T follicular helper cell (primary cell): Measurements from ENCODE around the gene LRRC71.
A peak's percentile ranks its signal among the peaks of the same experiment; 100 is the strongest.
"Not testable (repeated sequence)": the region's sequence is repeated elsewhere in the genome, so short reads cannot be mapped to it uniquely, and the experiment has no call there.

ENCODE experiments used
- DNase-seq: peaks from one replicate; pipeline ENCODE4 v3.0.0-alpha.2; 2020; ENCODE audit warnings: low read depth

LRRC71 gene

DNA sequence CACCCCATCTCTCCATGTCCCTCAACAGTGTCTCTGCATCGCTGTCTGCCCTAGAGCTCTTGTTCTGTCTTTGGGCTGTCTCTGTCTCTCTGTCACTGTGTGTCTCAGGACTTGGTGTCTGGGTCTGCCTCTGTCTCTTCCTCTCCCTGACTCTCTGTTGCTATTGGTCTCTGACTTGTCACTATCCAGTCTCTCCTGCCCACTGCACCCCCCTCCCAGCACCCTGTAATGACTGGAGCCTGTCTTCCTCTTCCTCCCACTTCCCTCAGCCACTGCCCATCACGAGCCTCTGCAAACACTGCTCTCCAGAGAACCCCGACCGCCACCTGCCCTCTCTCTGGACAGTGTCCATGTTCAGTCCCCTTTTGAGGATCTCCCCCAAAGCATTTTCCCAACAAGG, 14.8 kb upstream of the LRRC71 start:
- DNase-seq = no peak

DNA sequence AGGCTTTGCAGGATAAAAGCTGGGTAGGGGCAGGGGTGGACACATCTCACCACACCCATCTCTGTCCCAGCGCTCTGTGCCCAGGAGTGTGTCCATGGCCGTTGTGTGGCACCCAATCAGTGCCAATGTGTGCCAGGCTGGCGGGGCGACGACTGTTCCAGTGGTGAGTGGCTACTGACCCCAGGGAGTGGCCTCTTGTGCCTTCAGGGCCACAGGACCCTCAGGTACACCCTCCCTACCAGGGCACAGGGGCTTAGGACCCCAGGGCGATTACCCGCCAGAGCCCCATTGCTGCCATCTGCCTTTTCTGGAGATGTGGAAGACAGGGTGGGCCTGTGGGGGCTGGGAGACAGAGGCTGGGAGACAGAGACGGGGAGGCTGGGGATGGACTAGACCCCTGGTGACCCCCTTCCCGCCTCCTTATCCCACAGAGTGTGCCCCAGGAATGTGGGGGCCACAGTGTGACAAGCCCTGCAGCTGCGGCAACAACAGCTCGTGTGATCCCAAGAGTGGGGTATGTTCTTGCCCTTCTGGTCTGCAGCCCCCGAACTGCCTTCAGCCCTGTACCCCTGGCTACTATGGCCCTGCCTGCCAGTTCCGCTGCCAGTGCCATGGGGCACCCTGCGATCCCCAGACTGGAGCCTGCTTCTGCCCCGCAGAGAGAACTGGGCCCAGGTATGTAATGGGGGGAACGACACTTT, 14.1 kb upstream of the LRRC71 start:
- DNase-seq = no peak

DNA sequence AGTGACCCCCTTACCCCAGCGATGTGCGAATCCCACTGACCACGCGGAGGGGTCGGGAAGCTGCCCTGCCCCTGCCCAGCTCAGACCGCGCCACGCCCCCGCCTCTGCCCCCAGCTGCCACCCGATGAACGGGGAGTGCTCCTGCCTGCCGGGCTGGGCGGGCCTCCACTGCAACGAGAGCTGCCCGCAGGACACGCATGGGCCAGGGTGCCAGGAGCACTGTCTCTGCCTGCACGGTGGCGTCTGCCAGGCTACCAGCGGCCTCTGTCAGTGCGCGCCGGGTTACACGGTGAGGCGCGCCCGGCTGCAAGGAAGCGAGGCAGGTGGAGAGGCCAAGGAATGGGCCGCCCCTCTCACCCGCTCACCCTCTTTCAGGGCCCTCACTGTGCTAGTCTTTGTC, 11.9 kb upstream of the LRRC71 start:
- no peak for DNase-seq

DNA sequence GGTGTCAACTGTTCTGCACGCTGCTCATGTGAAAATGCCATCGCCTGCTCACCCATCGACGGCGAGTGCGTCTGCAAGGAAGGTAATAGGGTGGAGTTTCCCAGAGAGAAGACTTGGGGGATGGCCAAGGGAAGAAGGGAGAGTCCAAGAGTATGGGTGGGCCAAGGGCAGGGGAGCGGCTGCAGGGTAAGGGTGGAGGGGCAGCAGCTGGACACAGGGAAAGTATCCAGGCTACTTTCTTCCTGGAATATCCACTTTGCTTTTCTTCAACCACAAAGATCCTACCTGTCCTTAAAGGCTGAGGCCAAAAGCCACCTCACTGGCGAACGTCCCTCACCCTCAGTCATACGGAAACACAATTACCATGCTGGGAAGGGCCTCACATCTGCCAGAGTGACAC, 11.5 kb upstream of the LRRC71 start:
- no peak for DNase-seq

DNA sequence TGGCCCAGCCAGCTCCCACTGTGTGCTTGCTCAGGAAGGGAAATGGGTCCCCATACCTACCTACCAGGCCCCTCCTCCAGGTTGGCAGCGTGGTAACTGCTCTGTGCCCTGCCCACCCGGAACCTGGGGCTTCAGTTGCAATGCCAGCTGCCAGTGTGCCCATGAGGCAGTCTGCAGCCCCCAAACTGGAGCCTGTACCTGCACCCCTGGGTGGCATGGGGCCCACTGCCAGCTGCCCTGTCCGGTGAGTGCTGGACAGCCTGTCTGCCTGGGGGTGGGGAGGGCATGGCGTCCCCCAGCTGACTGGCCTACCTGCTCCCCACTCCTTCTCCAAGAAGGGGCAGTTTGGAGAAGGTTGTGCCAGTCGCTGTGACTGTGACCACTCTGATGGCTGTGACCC, 10.8 kb upstream of the LRRC71 start:
- DNase-seq = no peak

DNA sequence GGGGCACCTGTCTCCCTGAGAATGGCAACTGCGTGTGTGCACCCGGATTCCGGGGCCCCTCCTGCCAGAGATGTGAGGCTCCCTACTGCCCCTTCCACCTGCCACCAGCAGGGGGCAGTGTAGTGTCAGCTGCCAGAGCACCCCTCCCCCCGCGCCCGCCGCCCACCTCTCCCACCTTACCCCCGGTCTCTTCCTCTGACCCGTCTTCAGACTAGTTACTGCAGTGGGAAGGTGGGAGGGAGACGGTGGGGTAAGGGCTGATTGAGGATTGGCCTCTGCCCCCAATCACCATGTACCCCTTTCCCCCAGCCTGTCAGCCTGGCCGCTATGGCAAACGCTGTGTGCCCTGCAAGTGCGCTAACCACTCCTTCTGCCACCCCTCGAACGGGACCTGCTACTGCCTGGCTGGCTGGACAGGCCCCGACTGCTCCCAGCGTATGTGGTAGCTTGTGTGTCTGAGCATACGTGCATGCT, 10.1 kb upstream of the LRRC71 start:
- peak; percentile 33 for DNase-seq

DNA sequence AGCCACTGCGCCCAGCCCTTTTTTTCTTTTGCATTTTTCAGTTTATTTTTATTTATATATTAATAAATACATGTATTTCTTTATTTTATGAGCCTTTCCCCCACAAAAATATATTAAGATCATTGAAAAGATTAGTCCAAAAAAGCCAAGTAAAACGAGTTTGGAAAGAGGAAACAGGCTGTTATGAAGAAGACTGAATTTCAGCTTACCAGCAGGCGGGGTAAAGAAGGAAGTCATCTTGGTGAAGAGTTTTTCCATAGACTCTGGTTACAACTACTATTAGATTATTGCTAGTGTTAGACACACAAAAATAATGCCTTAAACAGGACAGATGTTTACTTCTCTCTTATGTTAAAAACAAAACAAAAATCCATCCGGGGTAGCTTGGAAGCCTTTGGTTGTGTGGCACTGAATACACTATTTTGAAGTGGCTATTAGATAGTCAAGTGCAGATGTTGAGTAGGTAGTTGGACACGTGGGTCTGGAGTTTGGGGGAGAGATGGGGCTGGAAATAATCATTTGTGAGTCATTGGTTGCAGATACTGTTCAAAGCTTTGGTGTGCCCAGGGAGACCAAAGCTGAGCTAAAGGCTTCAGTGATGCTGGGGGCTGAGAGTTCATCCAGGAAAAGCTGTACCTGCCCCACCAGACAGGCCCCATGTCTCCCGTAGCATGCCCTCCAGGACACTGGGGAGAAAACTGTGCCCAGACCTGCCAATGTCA, 8.7 kb upstream of the LRRC71 start:
- DNase-seq = no peak

DNA sequence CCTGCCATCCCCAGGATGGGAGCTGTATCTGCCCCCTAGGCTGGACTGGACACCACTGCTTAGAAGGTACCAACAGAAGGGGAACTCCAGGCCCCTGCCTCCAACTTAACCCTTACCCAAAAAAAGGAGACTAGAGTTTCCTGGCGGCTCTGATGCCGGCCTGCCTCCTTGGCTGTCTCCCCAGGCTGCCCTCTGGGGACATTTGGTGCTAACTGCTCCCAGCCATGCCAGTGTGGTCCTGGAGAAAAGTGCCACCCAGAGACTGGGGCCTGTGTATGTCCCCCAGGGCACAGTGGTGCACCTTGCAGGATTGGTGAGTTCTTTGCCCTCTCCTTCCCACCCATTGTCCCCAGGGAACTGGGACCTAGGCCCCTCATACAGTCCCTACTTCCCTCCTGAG, 8.1 kb upstream of the LRRC71 start:
- no peak for DNase-seq

DNA sequence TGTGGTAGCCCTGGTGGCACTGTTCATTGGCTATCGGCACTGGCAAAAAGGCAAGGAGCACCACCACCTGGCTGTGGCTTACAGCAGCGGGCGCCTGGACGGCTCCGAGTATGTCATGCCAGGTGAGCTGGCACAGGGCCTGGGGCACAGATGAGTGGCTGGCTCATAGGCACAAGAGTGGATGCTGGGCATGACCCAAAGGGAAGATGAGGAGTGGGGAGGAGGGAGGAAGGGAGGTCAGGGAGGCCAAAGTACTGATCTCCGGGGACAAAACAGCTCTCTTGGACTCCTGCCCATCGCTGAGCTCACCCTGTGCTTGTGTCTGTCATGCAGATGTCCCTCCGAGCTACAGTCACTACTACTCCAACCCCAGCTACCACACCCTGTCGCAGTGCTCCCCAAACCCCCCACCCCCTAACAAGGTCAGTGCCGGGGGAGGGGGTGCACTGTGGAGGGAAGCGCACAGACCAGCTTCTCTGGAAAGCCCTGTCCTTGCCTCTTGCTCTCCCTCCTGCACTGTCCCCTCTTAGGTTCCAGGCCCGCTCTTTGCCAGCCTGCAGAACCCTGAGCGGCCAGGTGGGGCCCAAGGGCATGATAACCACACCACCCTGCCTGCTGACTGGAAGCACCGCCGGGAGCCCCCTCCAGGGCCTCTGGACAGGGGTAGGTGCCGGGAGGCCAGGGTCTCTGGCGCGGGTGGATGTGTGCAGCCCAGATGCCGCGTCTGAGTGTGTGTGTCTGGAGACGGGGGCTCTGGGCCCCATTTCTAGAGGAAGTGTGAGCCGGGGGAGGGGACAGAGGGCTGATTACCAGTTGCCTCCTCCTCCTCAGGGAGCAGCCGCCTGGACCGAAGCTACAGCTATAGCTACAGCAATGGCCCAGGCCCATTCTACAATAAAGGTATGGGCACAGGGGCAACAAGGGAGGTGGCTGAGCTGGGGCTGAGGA, 7.3 kb upstream of the LRRC71 start:
- no peak for DNase-seq

DNA sequence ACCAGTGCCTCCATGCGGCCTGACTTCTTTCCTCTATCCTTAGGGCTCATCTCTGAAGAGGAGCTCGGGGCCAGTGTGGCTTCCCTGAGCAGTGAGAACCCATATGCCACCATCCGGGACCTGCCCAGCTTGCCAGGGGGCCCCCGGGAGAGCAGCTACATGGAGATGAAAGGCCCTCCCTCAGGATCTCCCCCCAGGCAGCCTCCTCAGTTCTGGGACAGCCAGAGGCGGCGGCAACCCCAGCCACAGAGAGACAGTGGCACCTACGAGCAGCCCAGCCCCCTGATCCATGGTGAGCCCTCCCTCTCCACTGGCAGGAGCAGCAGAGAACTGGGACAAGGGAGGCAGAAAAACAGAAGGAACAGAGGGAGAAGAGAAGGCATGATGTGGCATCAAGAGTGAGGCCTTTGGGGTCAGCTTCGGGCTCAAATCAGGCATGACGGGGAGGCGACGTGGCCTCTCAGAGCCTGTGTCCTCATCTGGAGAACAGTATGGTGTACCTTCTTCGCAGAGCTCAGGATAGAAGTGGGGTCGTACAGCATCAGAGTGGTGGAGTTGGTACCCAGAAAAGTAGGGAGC, 6.5 kb upstream of the LRRC71 start:
- DNase-seq = no peak

DNA sequence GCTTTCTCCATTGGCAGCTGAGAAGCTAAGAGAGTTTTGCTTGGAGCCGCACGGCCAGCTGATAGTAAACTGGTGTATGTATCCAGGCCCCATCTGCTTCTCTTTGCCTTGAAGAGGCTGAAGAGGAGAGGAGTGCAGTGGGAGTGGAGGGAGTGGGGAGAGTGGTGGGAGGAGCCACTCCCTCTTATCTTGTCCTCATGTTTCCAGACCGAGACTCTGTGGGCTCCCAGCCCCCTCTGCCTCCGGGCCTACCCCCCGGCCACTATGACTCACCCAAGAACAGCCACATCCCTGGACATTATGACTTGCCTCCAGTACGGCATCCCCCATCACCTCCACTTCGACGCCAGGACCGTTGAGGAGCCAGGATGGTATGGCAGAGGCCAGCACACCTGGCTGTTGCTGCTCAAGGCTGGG, 6.0 kb upstream of the LRRC71 start:
- DNase-seq = no peak

DNA sequence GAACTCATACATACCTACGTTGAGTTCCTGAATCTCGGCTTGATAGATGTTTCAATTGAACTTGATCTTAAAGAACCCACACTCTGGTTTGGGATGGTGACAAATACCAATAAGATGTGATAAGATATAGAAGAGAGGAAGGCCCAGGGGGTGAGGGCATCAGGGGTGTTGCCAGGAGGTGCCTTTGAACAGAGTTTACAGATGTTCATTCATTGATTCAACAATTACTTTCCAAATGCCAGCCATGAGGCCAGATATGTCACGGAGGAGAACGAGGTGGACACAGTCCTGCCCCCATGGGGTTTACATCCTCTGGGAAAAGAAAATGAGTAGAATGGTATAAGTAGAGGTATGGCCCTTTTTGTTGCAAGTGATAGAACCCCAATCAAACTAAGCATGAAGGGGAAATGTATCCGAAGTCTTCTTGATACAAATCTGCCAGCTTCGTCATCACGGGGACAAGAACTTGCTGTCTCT, 659 bp downstream of the LRRC71 start:
- DNase-seq = no peak

DNA sequence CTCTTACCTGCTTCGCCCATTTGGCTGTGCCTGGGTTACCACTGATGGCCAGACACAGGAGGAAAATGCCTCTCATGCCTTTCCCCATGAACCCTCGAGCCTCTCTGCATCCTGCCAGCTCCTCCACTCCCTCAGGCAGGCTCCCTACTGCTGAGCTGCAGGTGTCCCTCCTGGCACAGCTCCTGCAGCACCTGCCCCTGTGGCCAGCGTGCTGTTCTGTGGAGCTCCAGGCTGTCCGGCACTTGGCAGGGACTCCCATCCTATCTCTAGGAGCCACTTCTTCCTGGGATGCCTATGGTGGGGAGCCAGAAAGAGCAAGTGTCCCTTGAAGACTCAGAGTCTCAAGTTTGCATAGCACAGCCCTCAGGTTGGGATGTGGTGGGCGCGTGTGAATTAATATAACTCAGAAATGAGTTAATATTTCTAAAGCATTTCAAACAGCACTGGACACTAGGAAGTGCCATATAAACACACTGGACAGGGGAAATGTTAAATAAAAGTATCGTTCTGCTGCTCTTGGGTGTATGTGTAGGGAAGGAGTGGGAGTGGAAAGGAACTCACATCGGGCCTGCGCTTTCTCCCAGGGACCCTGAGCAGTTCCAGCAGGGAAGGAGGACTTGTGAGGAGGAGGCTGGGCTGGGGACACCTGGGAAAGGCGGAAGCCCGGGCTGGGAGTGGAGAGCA, 2.7 kb downstream of the LRRC71 start:
- no peak for DNase-seq

DNA sequence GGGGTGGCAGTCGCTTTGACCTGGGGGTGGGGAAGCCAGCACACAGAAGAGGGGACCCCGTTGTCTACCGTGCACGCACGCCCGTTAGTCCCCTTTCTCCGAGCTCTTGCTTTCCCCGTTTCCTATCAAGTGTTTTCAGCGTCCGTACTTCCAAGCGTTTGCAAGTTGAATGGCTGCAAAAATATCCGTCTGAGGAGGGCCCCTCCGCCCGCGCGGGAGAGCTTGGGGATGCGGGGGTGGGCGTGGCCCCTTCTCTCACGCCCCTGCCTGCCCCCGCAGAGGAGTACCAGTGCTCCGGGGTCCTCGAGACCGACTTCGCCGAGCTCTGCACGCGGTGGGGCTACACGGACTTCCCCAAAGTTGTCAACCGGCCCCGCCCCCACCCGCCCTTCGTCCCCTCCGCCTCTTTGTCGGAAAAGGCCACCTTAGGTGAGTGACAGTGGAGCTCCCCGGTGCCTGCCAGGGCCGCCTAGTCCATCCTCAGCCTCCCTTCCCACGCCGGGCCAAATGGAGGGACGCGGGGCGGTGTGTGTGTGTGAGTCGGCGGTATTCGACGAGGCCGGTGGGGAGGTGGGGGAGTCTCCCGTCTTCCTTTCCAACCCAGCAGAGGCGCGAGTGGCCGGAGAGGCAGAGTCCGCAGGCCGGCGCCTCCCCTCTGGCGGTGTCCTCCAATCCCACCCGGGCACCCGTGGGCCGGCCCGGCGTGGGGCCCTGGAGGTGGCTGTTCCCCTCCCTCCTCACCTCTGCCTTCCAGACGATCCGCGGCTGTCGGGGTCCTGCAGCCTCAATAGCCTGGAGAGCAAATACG, 3.4 kb downstream of the LRRC71 start:
- DNase-seq = no peak

DNA sequence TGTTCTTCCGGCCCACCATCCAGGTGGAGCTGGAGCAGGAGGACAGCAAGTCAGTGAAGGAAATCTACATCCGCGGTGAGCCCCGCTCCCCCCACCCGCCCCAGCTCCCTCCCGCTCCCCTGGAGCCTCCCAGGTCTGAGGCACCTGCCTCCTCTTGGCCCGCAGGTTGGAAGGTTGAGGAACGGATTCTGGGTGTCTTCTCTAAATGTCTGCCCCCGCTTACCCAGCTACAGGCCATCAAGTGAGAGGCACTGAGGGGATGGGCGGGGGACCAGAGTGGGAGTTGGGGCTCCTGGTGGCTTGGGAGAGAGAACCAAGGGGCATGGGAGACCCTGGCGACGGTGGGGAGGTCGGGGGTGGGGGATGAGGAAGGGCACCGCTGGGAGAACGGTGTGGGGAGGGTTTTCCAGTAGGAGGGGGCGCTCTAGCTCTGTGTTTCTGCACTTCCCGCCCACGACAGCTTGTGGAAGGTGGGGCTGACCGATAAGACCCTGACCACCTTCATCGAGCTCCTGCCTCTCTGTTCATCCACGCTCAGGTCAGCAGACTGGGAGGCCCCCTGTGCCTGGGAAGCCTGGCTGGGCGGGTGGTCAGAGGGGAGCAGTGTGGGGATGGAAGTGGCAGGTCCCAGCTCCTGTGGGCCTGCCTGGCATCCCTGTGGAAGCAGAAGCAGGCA, 4.2 kb downstream of the LRRC71 start:
- DNase-seq = no peak

DNA sequence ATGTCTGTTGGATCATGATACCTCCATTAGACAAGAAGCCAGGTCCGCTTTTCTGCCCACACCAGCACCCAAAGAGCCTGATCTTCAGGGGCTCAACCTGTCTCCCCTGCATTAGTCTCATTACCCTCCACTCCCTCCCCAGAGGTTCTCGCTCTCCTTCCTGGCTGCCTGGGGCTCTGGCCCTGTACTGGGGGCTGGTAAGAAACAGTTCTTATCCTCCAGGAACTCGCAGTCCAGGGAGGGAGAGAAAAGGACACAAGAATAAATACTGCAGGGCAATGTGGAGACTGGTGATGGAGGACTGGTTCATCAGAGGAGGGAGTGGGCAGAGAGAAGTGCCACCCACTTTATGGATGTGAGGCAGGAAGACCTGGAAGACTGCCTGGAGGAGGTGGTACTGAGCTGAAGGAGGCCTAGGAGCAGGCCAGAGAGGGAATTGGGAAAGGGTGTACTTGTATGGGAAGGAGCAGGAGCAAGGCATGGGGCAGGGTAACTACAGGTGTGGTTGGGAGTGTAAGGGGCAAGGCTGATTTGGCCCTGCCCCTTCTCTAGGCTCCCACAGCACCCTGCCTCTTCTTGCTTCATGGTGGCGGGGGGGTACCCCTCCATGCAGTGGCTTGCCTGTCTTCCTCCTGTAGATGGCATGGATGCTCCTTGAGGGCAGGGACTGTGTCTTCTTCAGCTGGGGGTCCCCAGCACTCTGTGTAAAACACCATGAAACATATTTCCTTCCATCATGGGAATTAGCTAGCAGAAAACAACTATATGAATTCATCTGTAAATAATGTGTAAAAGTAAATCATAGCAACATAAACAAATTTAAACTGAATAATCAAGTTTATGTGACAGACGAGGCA, 5.0 kb downstream of the LRRC71 start:
- no peak for DNase-seq

DNA sequence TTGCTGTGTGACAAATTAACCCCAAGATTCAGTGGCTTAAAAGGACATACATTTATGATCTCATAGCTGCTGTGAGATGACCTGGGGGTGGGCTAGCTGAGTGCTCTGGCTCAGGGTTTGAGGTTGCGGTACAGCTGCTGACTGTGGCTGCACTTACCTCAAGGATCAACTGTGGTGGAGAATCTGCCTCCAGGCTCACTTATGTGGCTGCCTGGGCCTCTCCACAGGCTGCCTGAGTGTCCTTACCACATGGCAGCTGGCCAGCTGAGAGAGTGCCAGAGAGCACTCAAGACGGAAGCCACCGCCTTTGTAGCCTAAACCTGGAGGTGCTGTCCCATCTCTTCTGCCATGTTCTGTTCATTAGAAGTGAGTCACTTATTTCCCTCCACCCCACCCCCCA, 5.7 kb downstream of the LRRC71 start:
- DNase-seq = no peak

DNA sequence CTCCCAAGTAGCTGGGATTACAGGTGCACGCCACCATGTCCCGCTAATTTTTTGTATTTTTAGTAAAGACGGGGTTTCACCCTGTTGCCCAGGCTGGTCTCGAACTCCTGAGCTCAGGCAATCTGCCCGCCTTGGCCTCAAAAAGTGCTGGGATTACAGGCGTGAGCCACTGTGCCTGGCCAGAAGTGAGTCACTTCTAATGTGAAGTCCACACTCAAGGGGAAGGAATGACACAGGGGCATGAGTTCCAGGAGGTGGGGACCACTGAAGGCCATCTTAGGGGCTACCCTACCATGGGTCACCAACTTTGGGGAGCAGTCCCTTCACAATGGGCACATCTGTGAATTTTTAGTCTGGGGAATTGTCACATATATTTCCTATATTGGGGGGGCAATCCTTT, 6.3 kb downstream of the LRRC71 start:
- not testable (repeated sequence) for DNase-seq
